ENCODE measurements around the gene GLTPD2. TPM values are rescaled to one million over a fixed set of nuclear protein-coding genes. Genes with fewer than 3 reads are reported as not detected.
"Not testable (repeated sequence)": the region's sequence is repeated elsewhere in the genome, so short reads cannot be mapped to it uniquely, and the experiment has no call there.

The GLTPD2 gene
- total RNA-seq, 3 donors from 2014 or later = not detected

DNA sequence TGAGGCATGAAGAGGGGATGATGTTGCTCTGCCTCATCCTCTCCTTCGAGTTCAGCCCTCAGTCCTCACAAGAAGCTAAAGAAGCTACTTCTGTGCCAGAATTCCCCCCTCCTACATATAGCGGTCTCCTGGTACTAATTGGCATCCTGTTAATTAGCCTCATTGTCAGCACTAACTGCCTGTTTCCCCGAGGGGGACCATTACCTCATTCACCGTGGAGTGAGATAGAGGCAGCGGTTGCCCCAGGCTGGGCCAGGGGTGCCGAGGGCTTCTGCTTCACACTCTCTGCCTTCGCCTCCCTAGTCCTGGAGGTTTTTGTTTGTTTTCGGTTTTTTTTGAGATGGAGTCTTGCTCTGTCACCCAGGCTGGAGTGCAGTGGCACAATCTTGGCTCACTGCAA, 38.6 kb downstream of the GLTPD2 start:
- Histone ChIP-seq H3K36me3 (no peaks in the 10 kb centered on the region), H3K27ac (no peak overlapping the region), H3K9me3 (no peaks in the 10 kb centered on the region), H3K27me3 (no peaks in the 10 kb centered on the region), H3K4me1 (no peaks in the 10 kb centered on the region), H3K4me3 (no peak overlapping the region)
- TF ChIP-seq POLR2AphosphoS5 (IDR thresholded peaks at IDR 0.05) (no peak), POLR2A (IDR thresholded peaks at IDR 0.05) (no peak)
- TF ChIP-seq, protein P1, sequence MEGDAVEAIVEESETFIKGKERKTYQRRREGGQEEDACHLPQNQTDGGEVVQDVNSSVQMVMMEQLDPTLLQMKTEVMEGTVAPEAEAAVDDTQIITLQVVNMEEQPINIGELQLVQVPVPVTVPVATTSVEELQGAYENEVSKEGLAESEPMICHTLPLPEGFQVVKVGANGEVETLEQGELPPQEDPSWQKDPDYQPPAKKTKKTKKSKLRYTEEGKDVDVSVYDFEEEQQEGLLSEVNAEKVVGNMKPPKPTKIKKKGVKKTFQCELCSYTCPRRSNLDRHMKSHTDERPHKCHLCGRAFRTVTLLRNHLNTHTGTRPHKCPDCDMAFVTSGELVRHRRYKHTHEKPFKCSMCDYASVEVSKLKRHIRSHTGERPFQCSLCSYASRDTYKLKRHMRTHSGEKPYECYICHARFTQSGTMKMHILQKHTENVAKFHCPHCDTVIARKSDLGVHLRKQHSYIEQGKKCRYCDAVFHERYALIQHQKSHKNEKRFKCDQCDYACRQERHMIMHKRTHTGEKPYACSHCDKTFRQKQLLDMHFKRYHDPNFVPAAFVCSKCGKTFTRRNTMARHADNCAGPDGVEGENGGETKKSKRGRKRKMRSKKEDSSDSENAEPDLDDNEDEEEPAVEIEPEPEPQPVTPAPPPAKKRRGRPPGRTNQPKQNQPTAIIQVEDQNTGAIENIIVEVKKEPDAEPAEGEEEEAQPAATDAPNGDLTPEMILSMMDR (IDR thresholded peaks at IDR 0.05) = no peak
- no peak for DNase-seq (ENCODE audit: low spot score in 2 of 2)
- intact Hi-C loops (cut with DNase I; ENCODE audit: low total_unique reads) = no loop called here

GRCh38 chr17:4832829-4833177, 44.0 kb downstream of the GLTPD2 start:
- Histone ChIP-seq H3K4me1 (peaks cover 0 to 18% of the 10 kb centered on the region in 2 donors), H3K4me3 (peak overlapping the region; percentile 84 to 99 (median 96)), H3K27ac (peak overlapping the region; percentile 77 to 93)
- intact Hi-C loops (cut with DNase I; ENCODE audit: low total_unique reads); H3K27me3 ChIP-seq; DNase-seq (ENCODE audit: low spot score in 2 of 2); H3K9me3 ChIP-seq; H3K36me3 ChIP-seq: not testable (repeated sequence)

DNA sequence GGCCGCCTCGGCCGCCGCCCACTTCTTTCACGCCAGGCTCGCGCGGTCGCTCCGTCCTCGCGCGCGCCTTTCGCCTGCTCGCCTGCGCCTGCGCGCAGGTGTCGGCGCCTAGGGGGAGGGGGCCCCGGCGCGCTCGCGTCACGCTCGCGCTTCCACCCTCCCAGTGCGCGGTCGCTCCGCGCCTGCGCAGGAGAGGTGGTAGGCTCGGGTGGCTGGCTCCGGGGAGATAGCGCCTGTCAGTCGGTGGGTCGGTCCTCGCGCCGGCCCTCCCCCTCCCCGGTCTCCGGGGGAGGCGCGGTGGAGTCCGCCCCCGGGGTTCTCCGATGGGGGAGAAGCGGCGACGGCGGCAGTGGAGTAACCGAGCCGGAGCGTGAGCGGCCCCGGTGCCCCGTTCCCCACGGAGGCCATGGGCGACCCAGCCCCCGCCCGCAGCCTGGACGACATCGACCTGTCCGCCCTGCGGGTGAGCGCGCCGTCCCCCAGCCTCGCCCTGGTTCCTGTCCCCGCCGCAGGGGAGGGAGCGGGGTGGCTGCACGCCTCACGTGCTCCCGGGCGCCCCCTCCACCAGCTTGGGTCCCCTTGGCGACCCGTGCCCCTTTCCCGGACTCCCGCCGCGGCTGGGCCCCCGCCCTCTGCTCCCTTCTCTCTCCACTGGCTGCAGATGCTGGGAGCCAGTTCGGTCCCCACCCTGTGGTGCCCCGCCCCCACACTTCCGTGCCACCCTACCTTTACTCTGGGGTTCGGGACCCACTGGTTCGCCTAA, 44.6 kb downstream of the GLTPD2 start, which contains the start of gene MINK1:
Gene MINK1, plus strand, starts transcription at position 163 of the 763 bp plus-strand sequence. Its CDS starts 244 bp downstream, at position 407.
- no peaks in the 10 kb centered on the region for H3K9me3 ChIP-seq
- no peaks in the 10 kb centered on the region for H3K27me3 ChIP-seq
- peak; percentile 72 for TF ChIP-seq POLR2A (IDR thresholded peaks at IDR 0.05)
- TF ChIP-seq, protein P1 (IDR thresholded peaks at IDR 0.05) = no peak
- TF ChIP-seq POLR2AphosphoS5 (IDR thresholded peaks at IDR 0.05) = peak in 1 of 3 donors; percentile 79
- intact Hi-C loops (cut with DNase I; ENCODE audit: low total_unique reads) = no loop called here
- DNase-seq (ENCODE audit: low spot score in 2 of 2) = peak; percentile 79 to 85
- peak within 1 kb of the TSS; percentile 84 to 99 (median 96) for H3K4me3 ChIP-seq
- H3K36me3 ChIP-seq = no peaks in the 10 kb centered on the region
- H3K4me1 ChIP-seq = peaks cover 0 to 20% of the 10 kb centered on the region in 2 donors
- peak within 1 kb of the TSS; percentile 93 to 94 for H3K27ac ChIP-seq

DNA sequence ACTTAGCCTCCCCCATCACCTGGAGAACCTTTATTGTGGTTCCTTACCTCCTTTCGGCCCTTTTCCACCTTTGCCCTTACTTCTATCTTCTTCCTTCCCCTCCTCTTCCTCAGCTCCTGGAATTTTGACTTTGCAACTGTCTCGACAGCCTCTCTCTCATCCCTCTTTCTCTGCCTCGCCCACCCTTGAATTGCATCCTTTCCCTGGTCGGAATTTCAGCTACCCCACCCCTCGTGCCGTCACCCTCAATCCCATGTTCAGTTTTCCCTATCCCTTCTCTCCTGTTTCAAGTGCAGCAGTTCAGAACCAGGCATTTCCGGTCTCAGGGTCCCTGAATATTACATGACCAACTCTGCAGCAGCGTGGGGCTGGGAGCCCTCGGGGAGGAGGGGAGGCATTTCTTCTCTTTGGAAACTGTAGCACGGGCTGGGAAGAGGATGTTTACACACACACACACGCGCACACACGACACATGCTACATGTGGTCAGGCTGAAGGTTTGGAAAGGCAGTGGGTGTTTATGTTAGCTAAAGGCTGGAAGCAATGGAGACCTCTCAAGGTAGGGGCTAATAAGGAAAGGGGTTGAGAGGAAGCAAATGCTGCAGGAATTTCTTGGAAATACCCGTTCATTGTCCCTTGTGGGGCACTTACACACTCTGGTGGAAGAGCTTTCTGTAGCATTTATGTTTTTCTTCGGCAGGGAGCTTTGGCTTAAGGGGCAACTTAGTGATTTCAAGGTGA, 45.3 kb downstream of the GLTPD2 start:
- Histone ChIP-seq H3K4me1 (peaks cover 0 to 23% of the 10 kb centered on the region in 2 donors), H3K4me3 (peak overlapping the region; percentile 84 to 99 (median 96)), H3K27ac (peak overlapping the region; percentile 93 to 94), H3K36me3 (no peaks in the 10 kb centered on the region), H3K9me3 (no peaks in the 10 kb centered on the region), H3K27me3 (no peaks in the 10 kb centered on the region)
- TF ChIP-seq POLR2A (IDR thresholded peaks at IDR 0.05) = no peak
- TF ChIP-seq, protein P1 (IDR thresholded peaks at IDR 0.05) = no peak
- no peak for TF ChIP-seq POLR2AphosphoS5 (IDR thresholded peaks at IDR 0.05)
- no peak for DNase-seq (ENCODE audit: low spot score in 2 of 2)
- intact Hi-C loops (cut with DNase I; ENCODE audit: low total_unique reads) = no loop called here

- TF ChIP-seq POLR2AphosphoS5 (IDR thresholded peaks at IDR 0.05) = no peak
- Histone ChIP-seq H3K9me3 (no peaks in the 10 kb centered on the region), H3K36me3 (no peaks in the 10 kb centered on the region), H3K4me3 (peak overlapping the region; percentile 84 to 99 (median 96)), H3K27ac (peak overlapping the region; percentile 93 to 94), H3K27me3 (no peaks in the 10 kb centered on the region), H3K4me1 (peaks cover 0 to 23% of the 10 kb centered on the region in 2 donors)
- intact Hi-C loops (cut with DNase I; ENCODE audit: low total_unique reads) = no loop called here
- DNase-seq (ENCODE audit: low spot score in 2 of 2) = no peak
These were observed 45.9 kb downstream of the GLTPD2 start for GRCh38 chr17:4834681-4835020.

- H3K27me3 ChIP-seq = no peaks in the 10 kb centered on the region
- DNase-seq (ENCODE audit: low spot score in 2 of 2) = no peak
- no peak overlapping the region for H3K4me3 ChIP-seq
- peaks cover 0 to 23% of the 10 kb centered on the region in 2 donors for H3K4me1 ChIP-seq
- no peak for TF ChIP-seq POLR2AphosphoS5 (IDR thresholded peaks at IDR 0.05)
- TF ChIP-seq POLR2A (IDR thresholded peaks at IDR 0.05) = no peak
- TF ChIP-seq, protein P1 (IDR thresholded peaks at IDR 0.05) = no peak
- no peaks in the 10 kb centered on the region for H3K9me3 ChIP-seq
- intact Hi-C loops (cut with DNase I; ENCODE audit: low total_unique reads) = no loop called here
- H3K36me3 ChIP-seq = no peaks in the 10 kb centered on the region
- peak overlapping the region; percentile 45 to 94 for H3K27ac ChIP-seq
These were observed 47.5 kb downstream of the GLTPD2 start for GRCh38 chr17:4836221-4836620.
